Endothelial cell of hepatic sinusoid (primary cell): ENCODE measurements around the gene SEMA5A.

ENCODE experiments used
- in situ Hi-C: cut with HindIII; loops from 2 replicates; pipeline ENCODE4 v1.10.0; 2017; ENCODE audit warnings: low sequenced_read_pairs

The SEMA5A gene

GRCh38 chr5:9094582-9094981 is 451.3 kb downstream of the SEMA5A start:
- in situ Hi-C loops = no loop called here

DNA sequence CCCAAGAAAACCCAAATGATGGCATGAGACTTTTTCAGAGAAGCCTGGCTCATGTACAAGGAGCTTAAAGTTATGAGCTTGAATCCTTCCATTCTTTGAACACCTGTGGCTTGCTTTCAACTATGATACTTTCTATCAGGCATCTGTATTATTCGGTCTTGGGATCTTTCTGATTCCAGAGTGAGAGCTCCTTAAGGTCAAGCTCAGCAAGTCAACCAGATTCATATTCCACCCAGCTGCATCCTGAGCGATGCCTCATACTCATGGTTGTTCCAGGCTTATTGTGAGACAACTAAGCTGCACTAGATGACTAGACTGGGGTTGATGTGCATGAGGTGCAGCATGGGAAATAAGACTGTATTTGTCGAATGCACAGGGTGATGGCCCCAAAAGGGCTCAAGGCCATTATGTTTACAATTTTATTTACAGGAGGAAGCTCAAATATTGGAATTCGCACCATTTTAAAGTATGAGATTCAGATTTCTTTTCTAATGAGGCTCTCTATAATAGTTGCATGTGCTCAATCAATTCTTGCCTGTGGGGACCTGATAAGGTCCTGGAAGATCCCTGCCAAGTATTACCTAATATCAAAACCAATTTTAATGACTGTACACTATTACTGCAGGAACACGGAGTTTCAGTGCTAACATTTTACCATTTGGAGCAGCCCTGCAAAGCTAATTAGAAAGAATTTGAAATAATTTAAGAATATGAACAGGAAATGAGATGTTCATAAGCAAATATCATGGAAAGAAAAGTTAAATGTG is 453.8 kb downstream of the SEMA5A start:
- in situ Hi-C loops = no loop called here

DNA sequence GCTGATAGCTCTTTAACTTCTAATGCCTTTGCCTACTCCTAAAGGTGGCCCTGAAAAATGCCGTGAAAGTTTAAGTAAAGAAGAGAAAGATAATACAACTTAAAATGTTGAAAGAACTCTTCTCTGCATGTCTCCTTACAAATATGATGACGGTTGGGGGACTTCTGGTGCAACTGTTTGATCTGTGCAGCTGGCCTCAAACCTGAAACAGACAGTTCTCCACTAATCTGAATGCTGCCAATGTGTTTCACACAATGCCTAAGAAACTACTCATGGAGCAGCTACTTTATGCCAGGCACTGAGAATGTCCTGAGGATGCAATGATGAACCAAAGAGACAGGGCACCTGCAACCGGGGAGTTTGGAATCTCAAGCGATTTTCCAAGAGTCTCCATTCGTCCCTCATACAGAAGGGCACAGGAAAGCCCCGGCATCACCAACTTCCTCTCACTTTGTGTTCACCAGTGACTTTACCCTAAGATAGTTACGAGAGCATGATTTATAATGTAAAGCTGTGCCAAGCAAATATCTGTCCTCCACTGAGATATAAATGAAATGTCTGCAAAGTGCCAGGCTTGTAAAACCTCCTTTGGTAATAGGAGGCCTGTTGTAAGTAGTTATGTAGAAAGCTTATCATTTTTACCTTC is 455.4 kb downstream of the SEMA5A start:
- in situ Hi-C loops = no loop called here

GRCh38 chr5:9089893-9090292 is 456.0 kb downstream of the SEMA5A start:
- in situ Hi-C loops = no loop called here

GRCh38 chr5:9082996-9083395 is 462.9 kb downstream of the SEMA5A start:
- in situ Hi-C loops = no loop called here

DNA sequence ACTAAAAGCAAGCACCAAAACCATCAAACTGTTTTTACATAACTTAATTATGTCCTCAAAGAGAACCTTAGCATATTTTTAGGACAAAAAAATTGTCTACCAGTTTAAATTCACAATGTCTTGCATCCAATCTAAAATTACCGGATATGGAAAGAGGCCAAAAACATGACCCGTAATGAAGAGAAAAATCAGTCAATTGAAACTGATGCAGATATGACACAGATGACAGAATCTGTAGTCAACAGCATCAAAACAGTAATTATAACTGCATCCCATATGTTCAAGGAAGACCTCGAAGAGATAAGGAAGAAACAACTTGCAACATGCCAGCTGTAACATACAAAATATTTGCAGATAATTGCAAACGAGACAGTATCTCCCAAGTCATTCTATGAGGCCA is 473.2 kb downstream of the SEMA5A start:
- in situ Hi-C loops = no loop called here

- in situ Hi-C loops = no loop called here
These were observed 474.4 kb downstream of the SEMA5A start for GRCh38 chr5:9071524-9071923.

DNA sequence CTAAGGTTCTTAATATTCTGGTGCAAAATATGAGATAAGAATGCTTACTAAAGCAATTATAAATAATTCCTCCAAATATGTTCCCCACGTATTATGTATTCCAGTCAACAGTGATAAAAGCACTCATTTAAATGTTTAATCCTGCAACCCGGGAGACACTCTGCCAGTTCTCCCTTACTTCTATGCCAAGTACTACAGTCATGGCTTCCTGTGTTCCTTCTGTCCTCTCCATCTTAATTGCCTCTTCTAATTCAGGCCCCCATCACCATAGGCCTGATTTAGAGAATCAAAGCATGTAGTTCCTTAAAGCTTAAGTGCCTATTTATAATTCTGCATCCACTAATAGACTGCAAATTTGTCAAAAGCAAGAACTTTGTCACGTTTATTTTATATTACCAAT is 474.8 kb downstream of the SEMA5A start:
- in situ Hi-C loops = no loop called here

DNA sequence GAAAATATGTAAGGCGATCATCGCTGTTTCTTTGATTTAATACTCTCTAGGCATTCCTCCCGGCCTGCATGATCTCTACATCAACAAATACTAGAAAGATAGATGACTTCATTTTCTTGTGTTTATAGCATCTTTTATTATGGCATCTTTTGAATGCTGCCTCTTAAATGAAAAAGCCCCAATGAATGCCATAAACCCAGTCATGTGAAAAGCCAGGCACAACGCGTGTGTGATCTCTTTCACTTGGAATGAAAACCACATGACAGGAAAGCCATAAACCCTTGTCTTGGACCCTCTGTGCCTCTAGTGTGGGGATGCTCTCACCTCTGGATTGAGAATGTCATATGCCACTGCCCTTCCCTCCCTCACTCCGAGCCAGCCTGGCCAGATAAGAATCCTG is 476.2 kb downstream of the SEMA5A start:
- in situ Hi-C loops = no loop called here

GRCh38 chr5:9067154-9067553 is 478.7 kb downstream of the SEMA5A start:
- in situ Hi-C loops = no loop called here

DNA sequence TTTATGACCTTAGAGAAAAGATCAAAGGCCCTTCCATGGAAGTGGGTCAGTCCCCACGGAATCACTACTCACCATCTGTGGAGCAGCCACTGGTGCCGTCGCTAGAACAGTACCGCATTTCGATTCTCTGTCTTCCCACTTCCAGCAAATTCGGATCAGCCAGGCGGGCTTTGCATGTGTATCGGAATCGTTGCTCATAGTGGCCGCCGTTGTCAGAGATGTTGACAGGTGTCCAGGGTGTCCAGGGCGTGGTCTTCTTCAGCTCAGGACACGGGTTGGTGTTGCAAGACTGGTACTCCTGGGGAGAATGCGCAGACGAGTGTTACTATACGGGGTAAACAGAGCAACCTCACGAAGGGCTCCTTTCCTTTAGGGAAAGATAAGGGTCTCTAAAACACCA is 479.5 kb downstream of the SEMA5A start:
- in situ Hi-C loops = no loop called here

DNA sequence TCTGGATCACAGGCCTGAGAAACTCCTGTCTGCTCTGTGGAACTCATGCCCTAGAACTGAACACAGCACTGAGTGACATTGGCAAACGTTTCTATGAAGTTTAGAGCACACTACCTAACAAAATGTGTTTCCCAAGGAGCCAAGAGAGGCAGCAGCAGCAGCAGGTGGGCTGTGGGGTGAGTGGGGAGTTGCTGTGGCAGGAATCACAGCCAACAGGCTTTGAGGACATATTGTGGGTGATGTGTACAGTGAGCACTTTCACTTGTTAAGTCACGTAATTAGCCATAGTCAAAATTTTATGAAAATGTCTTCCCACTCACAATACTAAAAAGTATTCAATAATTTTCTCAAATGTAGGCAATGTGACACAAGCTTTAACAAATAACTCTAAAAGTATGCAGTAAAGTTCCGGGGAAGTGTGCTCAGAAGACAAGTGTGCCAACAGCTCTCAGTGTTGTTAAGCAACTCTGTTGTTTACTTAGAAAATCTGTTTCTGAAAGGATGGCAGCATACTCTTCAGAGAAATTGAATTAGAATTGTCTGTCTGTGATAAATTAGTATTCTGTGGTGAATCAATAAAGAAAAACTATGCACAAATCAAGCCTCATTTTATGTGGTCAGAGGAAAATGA is 482.1 kb downstream of the SEMA5A start:
- in situ Hi-C loops = loop anchor here (5.0 kb wide), 1 partner anchor 69 kb away; no protein-coding TSS in a partner anchor

GRCh38 chr5:9062873-9063272 is 483.0 kb downstream of the SEMA5A start:
- in situ Hi-C loops = loop anchor here (5.0 kb wide), 1 partner anchor 69 kb away; no protein-coding TSS in a partner anchor

GRCh38 chr5:9059920-9060691 is 485.8 kb downstream of the SEMA5A start:
- in situ Hi-C loops = loop anchor here (5.0 kb wide), 1 partner anchor 72 kb away; no protein-coding TSS in a partner anchor

- in situ Hi-C loops = no loop called here
These were observed 487.2 kb downstream of the SEMA5A start for GRCh38 chr5:9058666-9059065.

GRCh38 chr5:9058161-9058560 is 487.7 kb downstream of the SEMA5A start:
- in situ Hi-C loops = no loop called here

- in situ Hi-C loops = no loop called here
These were observed 488.4 kb downstream of the SEMA5A start for GRCh38 chr5:9057406-9058000.

DNA sequence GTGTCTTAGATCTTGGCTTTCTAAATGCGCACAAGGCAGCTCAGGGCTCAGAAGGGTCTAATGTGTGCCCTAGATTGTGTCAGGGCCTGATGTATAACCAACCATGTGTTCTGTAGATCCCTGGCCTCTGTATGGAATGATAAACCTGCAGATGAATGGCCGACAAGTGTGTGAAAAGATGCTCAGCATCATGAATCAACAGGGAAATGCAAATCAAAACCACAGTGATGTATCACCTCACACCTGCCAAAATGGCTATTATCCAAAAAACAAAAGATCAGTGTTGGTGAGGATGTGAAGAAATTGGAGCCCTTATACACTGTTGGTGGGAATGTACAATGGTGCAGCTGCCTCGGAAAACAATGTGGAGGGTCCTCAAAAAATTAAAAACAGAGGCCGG is 489.8 kb downstream of the SEMA5A start:
- in situ Hi-C loops = no loop called here

DNA sequence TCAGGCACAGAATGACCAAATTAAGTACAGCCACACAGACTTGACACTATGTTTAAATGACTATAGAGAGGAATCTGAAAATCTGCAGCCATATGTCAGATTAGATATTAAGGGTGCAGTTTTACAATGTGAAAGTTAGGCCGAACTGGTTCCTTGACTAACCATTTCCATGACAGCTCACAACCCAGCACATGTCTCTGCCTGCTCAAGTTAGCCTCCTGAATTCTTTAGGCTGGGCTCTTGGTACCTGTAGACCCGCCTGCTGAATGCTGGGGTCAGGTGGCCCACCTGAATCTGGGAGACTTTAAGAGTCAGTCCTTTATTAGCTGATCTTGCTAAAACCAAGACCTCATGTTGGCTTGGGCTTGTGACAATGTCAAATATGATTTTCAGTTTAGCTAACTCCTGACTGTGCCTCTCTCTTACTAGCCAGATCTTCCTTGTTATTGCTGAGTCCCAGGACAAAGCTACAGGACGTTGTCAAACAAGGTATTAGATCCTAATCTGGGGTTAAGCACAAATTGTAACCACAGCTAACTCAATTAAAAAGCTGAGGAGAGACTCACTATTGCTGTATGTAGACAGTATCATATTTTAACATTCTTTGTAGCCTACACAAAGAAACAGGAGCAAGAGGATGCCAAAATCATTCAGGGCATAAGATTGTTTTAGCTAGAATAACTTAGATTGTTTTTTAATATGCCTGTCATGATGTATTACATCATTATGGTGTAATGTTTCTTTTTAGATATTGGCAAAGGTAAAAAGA is 490.9 kb downstream of the SEMA5A start:
- in situ Hi-C loops = no loop called here

DNA sequence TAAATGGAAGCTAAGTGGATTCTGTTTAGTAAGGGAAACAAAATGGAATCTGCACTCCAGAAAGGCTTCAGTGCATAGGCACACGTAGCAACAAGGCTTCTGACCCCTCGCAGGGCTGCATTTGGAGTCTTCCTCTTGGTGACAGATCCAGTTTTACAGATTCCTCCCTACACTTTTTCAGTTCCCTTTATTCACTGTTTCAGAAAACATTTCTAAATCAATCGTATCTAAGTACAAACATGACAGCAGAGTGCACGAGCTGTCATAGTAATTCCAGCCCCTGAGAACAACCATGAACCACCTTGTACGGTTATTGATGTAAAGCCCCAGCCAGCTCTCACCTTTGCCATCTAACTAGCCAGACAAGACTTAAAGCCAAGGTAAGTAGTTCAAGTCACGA is 491.6 kb downstream of the SEMA5A start:
- in situ Hi-C loops = no loop called here
